Measurements from ENCODE around the gene FNIP2.

The FNIP2 gene

GRCh38 chr4:158769175-158769921 is 522 bp downstream of the FNIP2 start:
- TF ChIP-seq EZH2 (IDR thresholded peaks at IDR 0.05; ENCODE audit: borderline replicate concordance, low read depth, low read length, severe bottlenecking) (no peak), CTCF (IDR thresholded peaks at IDR 0.05; ENCODE audit: borderline replicate concordance, extremely low read depth, low read length, poor library complexity, severe bottlenecking) (no peak)
- Histone ChIP-seq H3K4me1 (ENCODE audit: insufficient read depth, low read length) (no peaks in the 10 kb centered on the region), H2AFZ (ENCODE audit: low read depth, low read length) (no peak overlapping the region), H3K36me3 (ENCODE audit: insufficient read depth, low read length) (no peaks in the 10 kb centered on the region), H3K27me3 (ENCODE audit: insufficient read depth, low read length, poor library complexity) (no peaks in the 10 kb centered on the region), H3K79me2 (ENCODE audit: insufficient read depth, low read length) (no peaks in the 10 kb centered on the region), H3K27ac (ENCODE audit: low read length) (no peak overlapping the region), H3K9me3 (ENCODE audit: insufficient read depth, low read length, severe bottlenecking) (no peaks in the 10 kb centered on the region), H3K9ac (ENCODE audit: low read depth, low read length) (no peak overlapping the region), H4K20me1 (ENCODE audit: insufficient read depth, low read length) (no peaks in the 10 kb centered on the region), H3K4me3 (ENCODE audit: low read depth in 1 of 2, low read length in 2 of 2) (no peak overlapping the region), H3K4me2 (ENCODE audit: insufficient read depth, low read length) (no peak overlapping the region)
- ATAC-seq (ENCODE audit: insufficient read depth, low read depth) (no peak), DNase-seq (no peak)

- Histone ChIP-seq H3K9me3 (ENCODE audit: insufficient read depth, low read length, severe bottlenecking) (no peaks in the 10 kb centered on the region), H3K4me2 (ENCODE audit: insufficient read depth, low read length) (no peak overlapping the region), H3K9ac (ENCODE audit: low read depth, low read length) (no peak overlapping the region), H2AFZ (ENCODE audit: low read depth, low read length) (no peak overlapping the region), H4K20me1 (ENCODE audit: insufficient read depth, low read length) (no peaks in the 10 kb centered on the region), H3K4me1 (ENCODE audit: insufficient read depth, low read length) (no peaks in the 10 kb centered on the region), H3K4me3 (ENCODE audit: low read depth in 1 of 2, low read length in 2 of 2) (no peak overlapping the region), H3K79me2 (ENCODE audit: insufficient read depth, low read length) (no peaks in the 10 kb centered on the region), H3K27ac (ENCODE audit: low read length) (no peak overlapping the region), H3K27me3 (ENCODE audit: insufficient read depth, low read length, poor library complexity) (no peaks in the 10 kb centered on the region), H3K36me3 (ENCODE audit: insufficient read depth, low read length) (no peaks in the 10 kb centered on the region)
- TF ChIP-seq EZH2 (IDR thresholded peaks at IDR 0.05; ENCODE audit: borderline replicate concordance, low read depth, low read length, severe bottlenecking), result no peak
- no peak for ATAC-seq (ENCODE audit: insufficient read depth, low read depth)
- DNase-seq, result no peak
Measured at GRCh38 chr4:158770671-158771070, 1.8 kb downstream of the FNIP2 start.

- Histone ChIP-seq H3K4me1 (ENCODE audit: insufficient read depth, low read length) (no peaks in the 10 kb centered on the region), H3K36me3 (ENCODE audit: insufficient read depth, low read length) (no peaks in the 10 kb centered on the region)
Measured at GRCh38 chr4:158771776-158772175, 3.0 kb downstream of the FNIP2 start.

More at GRCh38 chr4:158771776-158772175, 3.0 kb downstream of the FNIP2 start:
- H3K27ac ChIP-seq (ENCODE audit: low read length), result no peak overlapping the region
- H3K27me3 ChIP-seq (ENCODE audit: insufficient read depth, low read length, poor library complexity), result no peaks in the 10 kb centered on the region
- H3K9me3 ChIP-seq (ENCODE audit: insufficient read depth, low read length, severe bottlenecking), result no peaks in the 10 kb centered on the region
- H2AFZ ChIP-seq (ENCODE audit: low read depth, low read length), result no peak overlapping the region
- H3K79me2 ChIP-seq (ENCODE audit: insufficient read depth, low read length), result no peaks in the 10 kb centered on the region
- no peak overlapping the region for H3K4me2 ChIP-seq (ENCODE audit: insufficient read depth, low read length)
- ATAC-seq (ENCODE audit: insufficient read depth, low read depth), result no peak
- DNase-seq, result no peak
- H3K9ac ChIP-seq (ENCODE audit: low read depth, low read length), result no peak overlapping the region
- no peak for TF ChIP-seq EZH2 (IDR thresholded peaks at IDR 0.05; ENCODE audit: borderline replicate concordance, low read depth, low read length, severe bottlenecking)
- TF ChIP-seq CTCF (IDR thresholded peaks at IDR 0.05; ENCODE audit: borderline replicate concordance, extremely low read depth, low read length, poor library complexity, severe bottlenecking), result no peak
- H3K4me3 ChIP-seq (ENCODE audit: low read depth in 1 of 2, low read length in 2 of 2), result no peak overlapping the region
- no peaks in the 10 kb centered on the region for H4K20me1 ChIP-seq (ENCODE audit: insufficient read depth, low read length)
